Measurements from ENCODE around the gene KCNN1.

The KCNN1 gene

GRCh38 chr19:17948931-17949930 lies 17.7 kb upstream of the KCNN1 start:
- Histone ChIP-seq H3K9ac (ENCODE audit: low read length) (peak overlapping the region; percentile 61), H3K36me3 (replicated peaks; ENCODE audit: low read depth, low read length) (peaks cover 2% of the 10 kb centered on the region), H3K4me2 (ENCODE audit: low read length) (peak overlapping the region; percentile 88), H3K4me1 (ENCODE audit: low read length) (peaks cover 51% of the 10 kb centered on the region), H3K9me3 (ENCODE audit: insufficient read depth, low read length) (no peaks in the 10 kb centered on the region), H3K27me3 (ENCODE audit: low read depth, low read length) (peaks cover 32% of the 10 kb centered on the region), H2AFZ (ENCODE audit: low read depth, low read length) (no peak overlapping the region), H4K20me1 (ENCODE audit: insufficient read depth, low read length) (no peaks in the 10 kb centered on the region), H3K4me3 (ENCODE audit: low read length) (peak overlapping the region; percentile 76), H3K27ac (ENCODE audit: low read length) (peak overlapping the region; percentile 54), H3K79me2 (ENCODE audit: low read length) (no peaks in the 10 kb centered on the region)
- TF ChIP-seq EZH2phosphoT487 (IDR thresholded peaks at IDR 0.05; ENCODE audit: low read depth) (no peak), CTCF (IDR thresholded peaks at IDR 0.05; ENCODE audit: low read depth, low read length) (no peak)

- Histone ChIP-seq H3K4me3 (ENCODE audit: low read length) (peak overlapping the region; percentile 76), H3K27me3 (ENCODE audit: low read depth, low read length) (peaks cover 35% of the 10 kb centered on the region), H3K27ac (ENCODE audit: low read length) (peak overlapping the region; percentile 10; the same call in 1 of the 2 replicates)
Observed at GRCh38 chr19:17949956-17950309, 17.0 kb upstream of the KCNN1 start.

GRCh38 chr19:17950310-17951156 lies 16.4 kb upstream of the KCNN1 start:
- peak overlapping the region; percentile 61 for H3K9ac ChIP-seq (ENCODE audit: low read length)
- H4K20me1 ChIP-seq (ENCODE audit: insufficient read depth, low read length): no peaks in the 10 kb centered on the region
- peak overlapping the region; percentile 76 for H3K4me3 ChIP-seq (ENCODE audit: low read length)
- H3K4me2 ChIP-seq (ENCODE audit: low read length): peak overlapping the region; percentile 88
- H3K79me2 ChIP-seq (ENCODE audit: low read length): no peaks in the 10 kb centered on the region
- H3K4me1 ChIP-seq (ENCODE audit: low read length): peaks cover 51% of the 10 kb centered on the region
- peak overlapping the region; percentile 42 for H2AFZ ChIP-seq (ENCODE audit: low read depth, low read length)
- H3K27me3 ChIP-seq (ENCODE audit: low read depth, low read length): peaks cover 35% of the 10 kb centered on the region
- H3K36me3 ChIP-seq (replicated peaks; ENCODE audit: low read depth, low read length): no peaks in the 10 kb centered on the region
- TF ChIP-seq CTCF (IDR thresholded peaks at IDR 0.05; ENCODE audit: low read depth, low read length): no peak
- TF ChIP-seq EZH2phosphoT487 (IDR thresholded peaks at IDR 0.05; ENCODE audit: low read depth): no peak
- no peaks in the 10 kb centered on the region for H3K9me3 ChIP-seq (ENCODE audit: insufficient read depth, low read length)
- H3K27ac ChIP-seq (ENCODE audit: low read length): peak overlapping the region; percentile 10; the same call in 1 of the 2 replicates

More at GRCh38 chr19:17949956-17950309, 17.0 kb upstream of the KCNN1 start:
- H4K20me1 ChIP-seq (ENCODE audit: insufficient read depth, low read length): no peaks in the 10 kb centered on the region
- peaks cover 51% of the 10 kb centered on the region for H3K4me1 ChIP-seq (ENCODE audit: low read length)
- no peaks in the 10 kb centered on the region for H3K36me3 ChIP-seq (replicated peaks; ENCODE audit: low read depth, low read length)
- TF ChIP-seq EZH2phosphoT487 (IDR thresholded peaks at IDR 0.05; ENCODE audit: low read depth) (no peak), CTCF (IDR thresholded peaks at IDR 0.05; ENCODE audit: low read depth, low read length) (no peak)
- peak overlapping the region; percentile 88 for H3K4me2 ChIP-seq (ENCODE audit: low read length)
- no peaks in the 10 kb centered on the region for H3K79me2 ChIP-seq (ENCODE audit: low read length)
- H3K9me3 ChIP-seq (ENCODE audit: insufficient read depth, low read length): no peaks in the 10 kb centered on the region
- H2AFZ ChIP-seq (ENCODE audit: low read depth, low read length): peak overlapping the region; percentile 42
- peak overlapping the region; percentile 61 for H3K9ac ChIP-seq (ENCODE audit: low read length)

All from OCI-LY3 (cell line).